Kidney (tissue), 14 donors: ENCODE measurements around the gene MADD. TPM values are rescaled to one million over a fixed set of nuclear protein-coding genes. Genes with fewer than 3 reads are reported as not detected.

Source experiments
- DNase-seq, 5 donors: peaks; one replicate each; pipeline ENCODE4 v3.0.0-alpha.2; 2013 to 2020
- FAIRE-seq: peaks from 2 replicates; lab custom pipeline; 2012; peaks lifted over from hg19 to GRCh38; lab: Jason Lieb, UNC
- H3K27ac ChIP-seq, 2 donors: one replicate each; pipeline ENCODE4 v1.7.0; 2013; ENCODE audit warnings: low read depth in 2 of 2, low read length in 2 of 2, inconsistent platforms in 1 of 2
- H3K27me3 ChIP-seq: one replicate; pipeline ENCODE4 v1.7.1; 2013; ENCODE audit warnings: low read length, inconsistent platforms; ENCODE audit not compliant: control insufficient read depth, insufficient read depth
- H3K36me3 ChIP-seq, 3 donors: one replicate each; pipeline versions ENCODE4 v1.7.0 to v1.7.1; 2013; ENCODE audit warnings: low read length in 3 of 3, control low read depth in 1 of 3, inconsistent platforms in 1 of 3; ENCODE audit not compliant: insufficient read depth in 3 of 3, control insufficient read depth in 2 of 3
- H3K4me1 ChIP-seq, 3 donors: one replicate each; pipeline versions ENCODE4 v1.7.0 to v1.7.1; 2013; ENCODE audit warnings: low read length in 3 of 3, inconsistent platforms in 1 of 3, low read depth in 1 of 3; ENCODE audit not compliant: control insufficient read depth in 2 of 3, insufficient read depth in 2 of 3
- H3K4me3 ChIP-seq, 3 donors: one replicate each; pipeline versions ENCODE4 v1.7.0 to v1.8.1; 2013; ENCODE audit warnings: low read length in 3 of 3, control low read depth in 1 of 3, inconsistent platforms in 1 of 3
- H3K9ac ChIP-seq, 3 donors: one replicate each; pipeline versions ENCODE4 v1.7.0 to v1.7.1; 2013; ENCODE audit warnings: low read length in 3 of 3, control low read depth in 1 of 3, inconsistent platforms in 1 of 3
- H3K9me3 ChIP-seq, 3 donors: one replicate each; pipeline versions ENCODE4 v1.7.0 to v1.7.1; 2013; ENCODE audit warnings: low read length in 3 of 3, control low read depth in 1 of 3, inconsistent platforms in 1 of 3; ENCODE audit not compliant: control insufficient read depth in 2 of 3, insufficient read depth in 1 of 3
- CTCF ChIP-seq: IDR thresholded peaks from 3 replicates; pipeline ENCODE4 v1.5.1; 2012; ENCODE audit warnings: mild to moderate bottlenecking, moderate library complexity, borderline replicate concordance; ENCODE audit not compliant: insufficient read depth; ENCODE audit errors: extremely low read depth
- intact Hi-C: fragments of 100-400 bp; cut with DNase I; formaldehyde crosslinking; loops from one replicate; pipeline ENCODE4 v1.11.1; 2022
- polyA plus RNA-seq: library from polyadenylated mRNA; stranded (reverse); fragments of 350-450 nt; fragmentation: Illumina TruSeq; extraction: RNeasy Lipid Tissue Mini Kit (QIAGEN cat#74804); gene quantifications from one replicate; pipeline ENCODE4 v1.2.3, GENCODE V29; 2014; ENCODE audit warnings: low read depth, low replicate concordance; ENCODE audit not compliant: insufficient read depth
- total RNA-seq: library from RNA; stranded (reverse); fragmentation: NEBNext Ultra II Directional; extraction: Animal tissue kit (Norgen Biotek cat#: 25700); gene quantifications from one replicate; pipeline ENCODE4 v1.2.1, GENCODE V29; 2021
- donor health status: control.
- donor health status: control.
- donor health status: control.
- donor health status: control.
- donor health status: control.
- donor health status: DM: yes; HTN: yes; CAD: no.
- donor health status: Normal renal cell carcinoma (clear cell type).

The MADD gene
- total and polyA plus RNA-seq, 2 donors from 2014 or later, result 19.0 to 39.2 TPM

GRCh38 chr11:47352556-47352955, 82.6 kb downstream of the MADD start, which contains the start of gene MYBPC3:
Gene MYBPC3 (minus strand): TSS chr11:47352702. CDS start chr11:47352647, 55 bp downstream.
- no peak for DNase-seq
- Histone ChIP-seq H3K4me3 (no peak within 1 kb of the TSS), H3K9me3 (no peaks in the 10 kb centered on the region), H3K36me3 (no peaks in the 10 kb centered on the region), H3K27me3 (no peaks in the 10 kb centered on the region), H3K27ac (no peak within 1 kb of the TSS), H3K4me1 (peaks cover 0 to 7% (median 0%) of the 10 kb centered on the region in 3 donors), H3K9ac (no peak within 1 kb of the TSS)
- TF ChIP-seq CTCF, result no peak
- intact Hi-C loops, result no loop called here
- FAIRE-seq, result no peak

GRCh38 chr11:47353978-47354774, 84.2 kb downstream of the MADD start:
- no peak for DNase-seq
- H3K9me3 ChIP-seq, result no peaks in the 10 kb centered on the region
- peak overlapping the region in 1 of 2 donors; percentile 7 for H3K27ac ChIP-seq
- peak overlapping the region in 2 of 3 donors; percentile 21 to 61 for H3K4me3 ChIP-seq
- TF ChIP-seq CTCF, result no peak
- no peak overlapping the region for H3K9ac ChIP-seq
- H3K36me3 ChIP-seq, result no peaks in the 10 kb centered on the region
- no peaks in the 10 kb centered on the region for H3K27me3 ChIP-seq
- FAIRE-seq, result no peak
- H3K4me1 ChIP-seq, result peaks cover 0 to 7% (median 0%) of the 10 kb centered on the region in 3 donors
- intact Hi-C loops, result no loop called here

- no peak for TF ChIP-seq CTCF
- no peak for FAIRE-seq
- intact Hi-C loops, result no loop called here
- Histone ChIP-seq H3K4me3 (peak overlapping the region in 2 of 3 donors; percentile 21 to 61), H3K9ac (no peak overlapping the region), H3K9me3 (no peaks in the 10 kb centered on the region), H3K4me1 (peaks cover 0 to 7% (median 0%) of the 10 kb centered on the region in 3 donors), H3K27me3 (no peaks in the 10 kb centered on the region), H3K27ac (peak overlapping the region; percentile 7 to 67), H3K36me3 (no peaks in the 10 kb centered on the region)
- peak in 3 of 5 donors; percentile 31 to 72 (median 61) for DNase-seq
These were observed 85.0 kb downstream of the MADD start for GRCh38 chr11:47354913-47355282.
